Thyroid gland (tissue), 4 donors: ENCODE results near the gene KCNAB2. TPM values are rescaled to one million over a fixed set of nuclear protein-coding genes. Genes with fewer than 3 reads are reported as not detected.
A peak's percentile ranks its signal among the peaks of the same experiment; 100 is the strongest.

Experiments
- DNase-seq, 2 donors: peaks; one replicate each; pipeline ENCODE4 v3.0.0-alpha.2; 2019
- H3K27ac ChIP-seq, 3 donors: fragments of 200-600 bp; sonication (generic); 1 replicate in 2 of 3; 2 replicates in 1 of 3; pipeline ENCODE4 v1.5.1; 2016 to 2019; ENCODE audit warnings: mild to moderate bottlenecking in 1 of 3, moderate library complexity in 1 of 3
- H3K27me3 ChIP-seq: fragments of 200-600 bp; sonication (generic); one replicate; pipeline ENCODE4 v1.5.1; 2019
- H3K36me3 ChIP-seq, 2 donors: fragments of 200-600 bp; sonication (generic); one replicate each; pipeline ENCODE4 v1.5.1; 2016 to 2019
- H3K4me1 ChIP-seq, 2 donors: fragments of 200-600 bp; sonication (generic); one replicate each; pipeline ENCODE4 v1.5.1; 2017 to 2019
- H3K4me3 ChIP-seq, 3 donors: fragments of 200-600 bp; sonication (generic); replicated peaks in 1 of 3; 1 replicate in 2 of 3; 2 replicates in 1 of 3; pipeline ENCODE4 v1.5.1; 2016; ENCODE audit warnings: mild to moderate bottlenecking in 1 of 3
- H3K9me3 ChIP-seq: fragments of 200-600 bp; sonication (generic); one replicate; pipeline ENCODE4 v1.5.1; 2017
- CTCF ChIP-seq, 6 experiments: fragments of 200-600 bp in 3 of 6; fragments of 450-650 bp in 3 of 6; sonication (generic) in 3 of 6; IDR thresholded peaks; one replicate each; pipeline ENCODE4 v1.5.1; 2016 to 2019; ENCODE audit warnings: antibody characterized with exemption in 6 of 6, mild to moderate bottlenecking in 2 of 6, inconsistent platforms in 1 of 6, moderate library complexity in 1 of 6
- POLR2A ChIP-seq, 2 donors: fragments of 450-650 bp; IDR thresholded peaks; one replicate each; pipeline ENCODE4 v1.6.1; 2017; ENCODE audit warnings: antibody characterized with exemption in 2 of 2, mild to moderate bottlenecking in 2 of 2, moderate library complexity in 1 of 2
- WGBS, 2 donors: methylation state at CpG; one replicate each; pipeline ENCODE4 v1.1.5; 2017; 5-methylcytosine and 5-hydroxymethylcytosine counted together
- intact Hi-C: fragments of 100-400 bp; cut with DNase I; formaldehyde crosslinking; loops from one replicate; pipeline ENCODE4 v1.15.1; 2023
- total RNA-seq, 4 donors: library from RNA; depleted of rRNA; stranded (reverse); fragments of >200 nt; gene quantifications; one replicate each; pipeline ENCODE4 v1.2.3, GENCODE V29; 2016

KCNAB2 gene
- total RNA-seq, 4 donors from 2014 or later = 3.1 to 7.3 (median 6.1) TPM

- Histone ChIP-seq H3K36me3 (no peaks in the 10 kb centered on the region), H3K4me3 (no peak overlapping the region), H3K9me3 (no peaks in the 10 kb centered on the region), H3K4me1 (no peaks in the 10 kb centered on the region), H3K27me3 (no peaks in the 10 kb centered on the region), H3K27ac (no peak overlapping the region)
- no peak for DNase-seq
- WGBS, 2 donors = 95 to 96% methylated on average over 19 of the region's 19 CpGs
- TF ChIP-seq CTCF (IDR thresholded peaks at IDR 0.05) (no peak), POLR2A (IDR thresholded peaks at IDR 0.05) (no peak)
- intact Hi-C loops = no loop called here
Observed at GRCh38 chr1:5998906-5999301, 46.8 kb upstream of the KCNAB2 start.

- Histone ChIP-seq H3K4me3 (no peak overlapping the region), H3K4me1 (no peaks in the 10 kb centered on the region), H3K36me3 (no peaks in the 10 kb centered on the region), H3K27ac (no peak overlapping the region), H3K9me3 (no peaks in the 10 kb centered on the region), H3K27me3 (no peaks in the 10 kb centered on the region)
- TF ChIP-seq POLR2A (IDR thresholded peaks at IDR 0.05) (no peak), CTCF (IDR thresholded peaks at IDR 0.05) (no peak)
- intact Hi-C loops = no loop called here
- WGBS, 2 donors = 89 to 94% methylated on average over 28 of the region's 28 CpGs
- DNase-seq = no peak
Observed at GRCh38 chr1:5999711-6000443, 45.8 kb upstream of the KCNAB2 start.

GRCh38 chr1:6000444-6001288 lies 45.0 kb upstream of the KCNAB2 start:
- no peak for DNase-seq
- intact Hi-C loops = no loop called here
- 86 to 91% methylated on average over 16 to 17 of the region's 17 CpGs for WGBS, 2 donors

GRCh38 chr1:6001992-6002576 lies 43.6 kb upstream of the KCNAB2 start:
- no peak overlapping the region for H3K27ac ChIP-seq
- H3K4me3 ChIP-seq = no peak overlapping the region
- H3K36me3 ChIP-seq = no peaks in the 10 kb centered on the region
- no peaks in the 10 kb centered on the region for H3K4me1 ChIP-seq
- WGBS, 2 donors = 31 to 40% methylated on average over 12 to 13 of the region's 13 CpGs
- intact Hi-C loops = no loop called here
- TF ChIP-seq POLR2A (IDR thresholded peaks at IDR 0.05) = no peak
- TF ChIP-seq CTCF (IDR thresholded peaks at IDR 0.05) = no peak
- no peaks in the 10 kb centered on the region for H3K27me3 ChIP-seq
- no peaks in the 10 kb centered on the region for H3K9me3 ChIP-seq
- peak; percentile 60 to 71 for DNase-seq

More at GRCh38 chr1:6000444-6001288, 45.0 kb upstream of the KCNAB2 start:
- H3K36me3 ChIP-seq = no peaks in the 10 kb centered on the region
- H3K4me1 ChIP-seq = no peaks in the 10 kb centered on the region
- H3K9me3 ChIP-seq = no peaks in the 10 kb centered on the region
- H3K27ac ChIP-seq = no peak overlapping the region
- TF ChIP-seq POLR2A (IDR thresholded peaks at IDR 0.05) = no peak
- TF ChIP-seq CTCF (IDR thresholded peaks at IDR 0.05) = no peak
- H3K27me3 ChIP-seq = no peaks in the 10 kb centered on the region
- no peak overlapping the region for H3K4me3 ChIP-seq
